GM21576 (cell line): ENCODE measurements around the gene SIX1.

ENCODE experiments used
- ATAC-seq: cut with Tn5 transposase; IDR thresholded peaks from one replicate; pipeline ENCODE4 v1.9.1; 2021; ENCODE audit warnings: mild to moderate bottlenecking, moderate library complexity; ENCODE audit not compliant: unreplicated experiment

Gene SIX1

GRCh38 chr14:60648934-60649874, at the start of gene SIX1:
SIX1 (minus strand) TSS chr14:60649477; CDS start chr14:60649189, 288 bp downstream.
- ATAC-seq: peak; percentile 42

GRCh38 chr14:60695327-60695726, 46.0 kb upstream of the SIX1 start:
- no peak for ATAC-seq

- ATAC-seq: no peak
These were observed 42.3 kb upstream of the SIX1 start for GRCh38 chr14:60691383-60692113.

- ATAC-seq: no peak
These were observed 37.6 kb upstream of the SIX1 start for GRCh38 chr14:60686865-60687264.

GRCh38 chr14:60684203-60684602, 34.9 kb upstream of the SIX1 start:
- no peak for ATAC-seq

- ATAC-seq: no peak
These were observed 32.0 kb upstream of the SIX1 start for GRCh38 chr14:60681271-60681670.

- no peak for ATAC-seq
These were observed 31.2 kb upstream of the SIX1 start for GRCh38 chr14:60680511-60680910.

GRCh38 chr14:60679566-60680258, 30.4 kb upstream of the SIX1 start:
- ATAC-seq: no peak

GRCh38 chr14:60677701-60678100, 28.4 kb upstream of the SIX1 start:
- no peak for ATAC-seq

GRCh38 chr14:60670989-60671388, 21.7 kb upstream of the SIX1 start:
- no peak for ATAC-seq

- no peak for ATAC-seq
These were observed 19.3 kb upstream of the SIX1 start for GRCh38 chr14:60668431-60669112.

- ATAC-seq: no peak
These were observed 15.9 kb upstream of the SIX1 start for GRCh38 chr14:60665177-60665550.

- ATAC-seq: no peak
These were observed 13.7 kb upstream of the SIX1 start for GRCh38 chr14:60662982-60663381.

GRCh38 chr14:60661721-60662120, 12.4 kb upstream of the SIX1 start:
- ATAC-seq: no peak

GRCh38 chr14:60658909-60659585, 9.8 kb upstream of the SIX1 start:
- no peak for ATAC-seq

GRCh38 chr14:60658211-60658690, 9.0 kb upstream of the SIX1 start:
- ATAC-seq: no peak

GRCh38 chr14:60657456-60658210, 8.4 kb upstream of the SIX1 start:
- ATAC-seq: no peak

GRCh38 chr14:60656686-60657455, 7.6 kb upstream of the SIX1 start:
- peak; percentile 85 for ATAC-seq
